HEK293T (cell line): ENCODE results near the gene RAD18.

ENCODE experiments used
- CTCF ChIA-PET: fragments of 350-600 bp; formaldehyde crosslinking; extraction: SDS; loops from one replicate; lab custom pipeline; 2021; ENCODE audit warnings: antibody characterized with exemption, inconsistent platforms; lab: Yijun Ruan, JAX
- POLR2A ChIA-PET: fragments of 350-600 bp; formaldehyde crosslinking; extraction: SDS; loops from one replicate; lab custom pipeline; 2020; ENCODE audit warnings: antibody characterized with exemption, inconsistent platforms; lab: Yijun Ruan, JAX
- DNase-seq: peaks from one replicate; pipeline ENCODE4 v3.0.0; 2012; ENCODE audit warnings: mixed read lengths; ENCODE audit errors: extremely low spot score
- ARNT ChIP-seq: fragments of 450-650 bp; IDR thresholded peaks from 2 replicates; pipeline ENCODE4 v1.6.1; 2017; ENCODE audit warnings: mild to moderate bottlenecking
- BHLHE40 ChIP-seq: fragments of 450-650 bp; IDR thresholded peaks from 2 replicates; pipeline ENCODE4 v1.6.1; 2016; ENCODE audit warnings: mild to moderate bottlenecking, moderate library complexity, borderline replicate concordance
- CTBP1 ChIP-seq: fragments of 450-650 bp; IDR thresholded peaks from 2 replicates; pipeline ENCODE4 v1.6.1; 2016; ENCODE audit warnings: borderline replicate concordance
- ELF4 ChIP-seq: fragments of 450-650 bp; IDR thresholded peaks from 2 replicates; pipeline ENCODE4 v1.6.1; 2017; ENCODE audit warnings: antibody characterized with exemption
- FOXA1 ChIP-seq: fragments of 450-650 bp; IDR thresholded peaks from 2 replicates; pipeline ENCODE4 v1.6.1; 2016; ENCODE audit warnings: mild to moderate bottlenecking
- FOXK2 ChIP-seq: fragments of 450-650 bp; IDR thresholded peaks from 2 replicates; pipeline ENCODE4 v1.6.1; 2016; ENCODE audit warnings: mild to moderate bottlenecking
- FOXM1 ChIP-seq: fragments of 450-650 bp; IDR thresholded peaks from 2 replicates; pipeline ENCODE4 v1.6.1; 2017; ENCODE audit warnings: mild to moderate bottlenecking, borderline replicate concordance
- HDGF ChIP-seq: fragments of 450-650 bp; IDR thresholded peaks from 2 replicates; pipeline ENCODE4 v1.6.1; 2017; ENCODE audit warnings: antibody characterized with exemption, borderline replicate concordance
- L3MBTL2 ChIP-seq: fragments of 450-650 bp; conservative IDR thresholded peaks from 2 replicates; pipeline ENCODE4 v1.6.1; 2016; ENCODE audit warnings: mild to moderate bottlenecking
- LEF1 ChIP-seq: fragments of 450-650 bp; IDR thresholded peaks from 2 replicates; pipeline ENCODE4 v1.6.1; 2017; ENCODE audit warnings: mild to moderate bottlenecking, borderline replicate concordance
- NFRKB ChIP-seq: fragments of 450-650 bp; IDR thresholded peaks from 2 replicates; pipeline ENCODE4 v1.6.1; 2016; ENCODE audit warnings: mild to moderate bottlenecking, moderate library complexity
- SP1 ChIP-seq: fragments of 450-650 bp; IDR thresholded peaks from 2 replicates; pipeline ENCODE4 v1.6.1; 2017
- SUZ12 ChIP-seq: fragments of 450-650 bp; IDR thresholded peaks from 2 replicates; pipeline ENCODE4 v1.6.1; 2016; ENCODE audit warnings: mild to moderate bottlenecking
- TARDBP ChIP-seq: fragments of 450-650 bp; IDR thresholded peaks from 2 replicates; pipeline ENCODE4 v1.6.1; 2016
- ZNF384 ChIP-seq: fragments of 450-650 bp; IDR thresholded peaks from 2 replicates; pipeline ENCODE4 v1.6.1; 2016
- TF ChIP-seq, protein P1 (sequence below): fragments of 450-650 bp; IDR thresholded peaks from 2 replicates; pipeline ENCODE4 v1.6.1; 2016

Gene RAD18

DNA sequence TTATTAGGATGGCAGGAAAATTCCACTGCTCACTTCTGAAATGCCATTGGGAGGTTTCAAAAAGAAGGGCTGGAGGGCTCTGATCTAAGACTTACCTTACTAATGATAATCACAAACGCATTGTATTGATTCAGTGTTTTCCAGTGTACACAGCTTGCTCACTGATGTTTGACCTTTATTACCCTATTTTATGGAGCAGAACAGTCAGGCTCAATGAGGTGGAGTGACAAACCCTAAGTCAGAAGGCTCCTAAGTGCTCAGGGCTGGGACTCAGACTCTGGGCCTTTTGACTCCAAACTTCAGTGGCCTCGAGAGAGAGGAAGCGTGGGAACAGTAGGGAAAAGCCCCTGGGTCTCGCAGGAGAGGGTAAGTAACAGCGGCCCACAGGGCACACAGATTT, 20.3 kb upstream of the RAD18 start:
- ChIA-PET CTCF (no interaction called here), POLR2A (no interaction called here)
- no peak for DNase-seq
- TF ChIP-seq TARDBP (no peak), FOXA1 (no peak), ZNF384 (no peak), SUZ12 (no peak), ARNT (no peak), L3MBTL2 (no peak), BHLHE40 (no peak), SP1 (no peak), ELF4 (no peak), FOXK2 (no peak), CTBP1 (no peak), HDGF (no peak), LEF1 (no peak), FOXM1 (no peak), NFRKB (no peak)
- TF ChIP-seq, protein P1, sequence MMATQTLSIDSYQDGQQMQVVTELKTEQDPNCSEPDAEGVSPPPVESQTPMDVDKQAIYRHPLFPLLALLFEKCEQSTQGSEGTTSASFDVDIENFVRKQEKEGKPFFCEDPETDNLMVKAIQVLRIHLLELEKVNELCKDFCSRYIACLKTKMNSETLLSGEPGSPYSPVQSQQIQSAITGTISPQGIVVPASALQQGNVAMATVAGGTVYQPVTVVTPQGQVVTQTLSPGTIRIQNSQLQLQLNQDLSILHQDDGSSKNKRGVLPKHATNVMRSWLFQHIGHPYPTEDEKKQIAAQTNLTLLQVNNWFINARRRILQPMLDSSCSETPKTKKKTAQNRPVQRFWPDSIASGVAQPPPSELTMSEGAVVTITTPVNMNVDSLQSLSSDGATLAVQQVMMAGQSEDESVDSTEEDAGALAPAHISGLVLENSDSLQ: no peak

DNA sequence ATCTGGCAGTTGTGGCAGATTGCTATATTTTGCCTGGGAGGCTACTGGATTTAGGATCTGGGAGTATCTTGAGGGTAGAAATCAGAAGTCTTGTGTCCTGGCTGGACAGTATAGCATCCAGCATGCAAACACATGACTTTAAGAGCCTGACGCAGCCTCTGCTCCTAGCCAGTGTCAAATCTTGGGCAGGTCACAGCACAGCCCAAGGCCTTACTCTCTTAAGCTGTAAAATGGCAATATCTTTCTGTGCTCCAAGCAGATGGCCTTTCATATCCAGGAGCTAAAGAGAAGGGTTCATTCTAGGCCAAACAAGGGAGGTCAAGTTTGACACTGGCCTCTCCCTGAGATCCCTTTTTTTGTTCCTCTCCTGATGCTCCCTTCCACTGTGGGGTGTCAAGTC, 19.8 kb upstream of the RAD18 start:
- no peak for DNase-seq
- CTCF ChIA-PET: no interaction called here
- POLR2A ChIA-PET: no interaction called here
- no peak for TF ChIP-seq FOXA1
- no peak for TF ChIP-seq BHLHE40
- TF ChIP-seq SUZ12: no peak
- no peak for TF ChIP-seq L3MBTL2
- TF ChIP-seq ARNT: no peak
- no peak for TF ChIP-seq FOXM1
- no peak for TF ChIP-seq NFRKB
- TF ChIP-seq CTBP1: no peak
- no peak for TF ChIP-seq LEF1
- TF ChIP-seq, protein P1: no peak
- no peak for TF ChIP-seq ELF4
- TF ChIP-seq ZNF384: no peak
- TF ChIP-seq TARDBP: no peak
- TF ChIP-seq HDGF: no peak
- TF ChIP-seq FOXK2: no peak
- no peak for TF ChIP-seq SP1

- POLR2A ChIA-PET: no interaction called here
- no peak for TF ChIP-seq SUZ12
- no peak for TF ChIP-seq FOXK2
- TF ChIP-seq NFRKB: no peak
- TF ChIP-seq ELF4: no peak
- no peak for TF ChIP-seq FOXM1
- TF ChIP-seq HDGF: no peak
- no peak for TF ChIP-seq TARDBP
- no peak for TF ChIP-seq ARNT
- no peak for TF ChIP-seq BHLHE40
- TF ChIP-seq FOXA1: no peak
- TF ChIP-seq, protein P1: no peak
- TF ChIP-seq ZNF384: no peak
- no peak for TF ChIP-seq L3MBTL2
- CTCF ChIA-PET: no interaction called here
- no peak for DNase-seq
Observed at GRCh38 chr3:8982509-8982908, 19.2 kb upstream of the RAD18 start.

GRCh38 chr3:8981700-8982099, 18.4 kb upstream of the RAD18 start:
- TF ChIP-seq CTBP1: no peak
- no peak for TF ChIP-seq FOXA1
- no peak for TF ChIP-seq L3MBTL2
- no peak for TF ChIP-seq ZNF384
- TF ChIP-seq ELF4: no peak
- no peak for TF ChIP-seq SP1
- TF ChIP-seq TARDBP: no peak
- no peak for TF ChIP-seq HDGF
- no peak for TF ChIP-seq BHLHE40
- TF ChIP-seq, protein P1: no peak
- no peak for TF ChIP-seq NFRKB
- no peak for TF ChIP-seq ARNT
- TF ChIP-seq LEF1: no peak
- TF ChIP-seq FOXK2: no peak
- no peak for TF ChIP-seq SUZ12
- TF ChIP-seq FOXM1: no peak
- POLR2A ChIA-PET: no interaction called here

DNA sequence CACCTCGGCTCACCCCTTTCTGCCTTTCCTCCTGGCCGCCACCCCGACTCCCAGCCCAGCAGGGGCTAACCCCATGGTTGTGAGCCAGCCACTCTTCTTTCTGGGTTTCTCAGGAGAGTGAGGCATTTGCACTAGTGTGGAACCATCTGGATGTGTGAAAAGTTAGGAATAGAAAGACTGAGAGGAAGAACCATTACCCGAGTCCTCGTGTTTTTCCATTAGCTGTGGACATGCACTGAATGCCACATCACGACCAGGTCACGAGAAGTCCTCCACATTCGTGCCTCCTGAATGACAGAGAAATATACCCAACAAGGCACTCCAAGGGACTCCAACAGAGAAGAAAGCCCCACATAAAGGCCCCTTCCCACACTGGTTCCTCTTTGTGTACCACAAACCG, 18.0 kb upstream of the RAD18 start:
- ChIA-PET POLR2A (no interaction called here), CTCF (no interaction called here)
- no peak for DNase-seq
- no peak for TF ChIP-seq ZNF384
- TF ChIP-seq HDGF: no peak
- no peak for TF ChIP-seq ELF4
- no peak for TF ChIP-seq CTBP1
- no peak for TF ChIP-seq SUZ12
- no peak for TF ChIP-seq SP1
- no peak for TF ChIP-seq LEF1
- TF ChIP-seq TARDBP: no peak
- no peak for TF ChIP-seq FOXM1
- TF ChIP-seq L3MBTL2: no peak
- TF ChIP-seq BHLHE40: no peak

More at GRCh38 chr3:8981700-8982099, 18.4 kb upstream of the RAD18 start:
- DNase-seq: no peak
- CTCF ChIA-PET: no interaction called here
